GM21717 (cell line): Measurements from ENCODE around the gene GRK4.
"Not testable (repeated sequence)": the region's sequence is repeated elsewhere in the genome, so short reads cannot be mapped to it uniquely, and the experiment has no call there.

Experiments used
- ATAC-seq: cut with Tn5 transposase; IDR thresholded peaks from one replicate; pipeline ENCODE4 v1.9.1; 2021; ENCODE audit warnings: mild to moderate bottlenecking, moderate library complexity; ENCODE audit not compliant: unreplicated experiment

Gene GRK4

GRCh38 chr4:2941138-2942036, 22.0 kb upstream of the GRK4 start:
- ATAC-seq: no peak

GRCh38 chr4:2942037-2942531, 21.3 kb upstream of the GRK4 start:
- ATAC-seq: no peak

GRCh38 chr4:2942532-2943363, 20.6 kb upstream of the GRK4 start:
- ATAC-seq: no peak

GRCh38 chr4:2943364-2944090, 19.8 kb upstream of the GRK4 start:
- ATAC-seq: no peak

GRCh38 chr4:2944091-2944482, 19.3 kb upstream of the GRK4 start:
- no peak for ATAC-seq

- no peak for ATAC-seq
Measured at GRCh38 chr4:2944586-2945526, 18.5 kb upstream of the GRK4 start.

GRCh38 chr4:2945619-2946604, 17.5 kb upstream of the GRK4 start:
- not testable (repeated sequence) for ATAC-seq

GRCh38 chr4:2946812-2947600, 16.4 kb upstream of the GRK4 start:
- ATAC-seq: no peak

GRCh38 chr4:2947926-2948325, 15.4 kb upstream of the GRK4 start:
- ATAC-seq: no peak

- no peak for ATAC-seq
Measured at GRCh38 chr4:2948895-2949781, 14.2 kb upstream of the GRK4 start.

- no peak for ATAC-seq
Measured at GRCh38 chr4:2949782-2950125, 13.6 kb upstream of the GRK4 start.

GRCh38 chr4:2950221-2950989, 13.0 kb upstream of the GRK4 start:
- no peak for ATAC-seq

GRCh38 chr4:2953496-2953895, 9.9 kb upstream of the GRK4 start:
- ATAC-seq: no peak

- peak; percentile 55 for ATAC-seq
Measured at GRCh38 chr4:2954358-2955185, 8.8 kb upstream of the GRK4 start.
